Endothelial cell of umbilical vein (primary cell): Measurements from ENCODE around the gene DNAI7. TPM values are rescaled to one million over a fixed set of nuclear protein-coding genes. Genes with fewer than 3 reads are reported as not detected.

Experiments used
- BruUV-seq: library from RNA; stranded (reverse); fragments of 400-500 nt; replicated peaks from 2 replicates; lab custom pipeline; 2021; lab: Mats Ljungman, UMichigan
- CTCF ChIA-PET: fragments of 300-600, 350-600 bp; sonication (Branson Sonifier 250); formaldehyde crosslinking; loops from one replicate; lab custom pipeline; 2021; ENCODE audit warnings: antibody characterized with exemption, inconsistent platforms; lab: Charles Lee
- POLR2A ChIA-PET: fragments of 300-600, 350-600 bp; sonication (Branson Sonifier 250); formaldehyde crosslinking; loops from one replicate; lab custom pipeline; 2021; ENCODE audit warnings: antibody characterized with exemption, inconsistent platforms; lab: Charles Lee
- DNase-seq: peaks from one replicate; pipeline ENCODE4 v3.0.0-alpha.2; 2011; ENCODE audit warnings: low read depth, low spot score
- FAIRE-seq: peaks from 2 replicates; lab custom pipeline; 2011; peaks lifted over from hg19 to GRCh38; lab: Jason Lieb, UNC
- H2AFZ ChIP-seq: 2 replicates; pipeline ENCODE4 v1.6.0; 2012; ENCODE audit warnings: low read depth, low read length, control low read depth, inconsistent platforms
- H3K27ac ChIP-seq: 2 replicates; pipeline ENCODE4 v1.5.1; 2011; ENCODE audit warnings: low read depth, mild to moderate bottlenecking, control low read depth, low read length, moderate library complexity; ENCODE audit not compliant: insufficient read depth
- H3K27me3 ChIP-seq, 2 experiments: 2 replicates each; pipeline versions ENCODE4 v1.6.0 to v1.6.1; 2011; ENCODE audit warnings: low read length in 2 of 2, mixed read lengths in 1 of 2; ENCODE audit not compliant: control insufficient read depth in 2 of 2, insufficient read depth in 2 of 2
- H3K36me3 ChIP-seq, 2 experiments: 2 replicates in 1 of 2; 3 replicates in 1 of 2; pipeline ENCODE4 v1.5.1; 2011; ENCODE audit warnings: low read length in 2 of 2, mild to moderate bottlenecking in 1 of 2, moderate library complexity in 1 of 2; ENCODE audit not compliant: control insufficient read depth in 2 of 2, insufficient read depth in 2 of 2; ENCODE audit errors: extremely low read depth in 1 of 2
- H3K4me1 ChIP-seq: 3 replicates; pipeline ENCODE4 v1.5.1; 2011; ENCODE audit warnings: mild to moderate bottlenecking, low read length; ENCODE audit not compliant: control insufficient read depth, insufficient read depth; ENCODE audit errors: extremely low read depth
- H3K4me2 ChIP-seq: 2 replicates; pipeline ENCODE4 v1.6.1; 2011; ENCODE audit warnings: low read length, control low read depth, mixed read lengths; ENCODE audit not compliant: insufficient read depth
- H3K4me3 ChIP-seq, 3 experiments: fragments of 200-600 bp in 1 of 3; sonication (generic), shearing (Covaris generic) in 1 of 3; replicated peaks in 1 of 3; 2 replicates each; pipeline ENCODE4 v1.5.1; 2011 to 2016; ENCODE audit warnings: control low read depth in 3 of 3, low read length in 3 of 3, mild to moderate bottlenecking in 2 of 3, inconsistent platforms in 1 of 3, low read depth in 1 of 3, moderate library complexity in 1 of 3; ENCODE audit not compliant: insufficient read depth in 1 of 3
- H3K79me2 ChIP-seq: 2 replicates; pipeline ENCODE4 v1.6.0; 2012; ENCODE audit warnings: low read length, inconsistent platforms; ENCODE audit not compliant: control insufficient read depth, insufficient read depth
- H3K9ac ChIP-seq: replicated peaks from 2 replicates; pipeline ENCODE3; 2011; ENCODE audit warnings: low read length, control low read depth; ENCODE audit not compliant: insufficient read depth; ENCODE audit errors: extremely low read depth
- H3K9me1 ChIP-seq: replicated peaks from 3 replicates; pipeline ENCODE4 v1.6.0; 2011; ENCODE audit warnings: mild to moderate bottlenecking, low read length; ENCODE audit not compliant: control insufficient read depth, insufficient read depth; ENCODE audit errors: extremely low read depth
- H3K9me3 ChIP-seq: replicated peaks from 2 replicates; pipeline ENCODE4 v1.5.1; 2012; ENCODE audit warnings: low read length, inconsistent platforms; ENCODE audit not compliant: control insufficient read depth, insufficient read depth
- H4K20me1 ChIP-seq: replicated peaks from 2 replicates; pipeline ENCODE3; 2011; ENCODE audit warnings: mild to moderate bottlenecking, low read length; ENCODE audit not compliant: control insufficient read depth, insufficient read depth; ENCODE audit errors: extremely low read depth
- EZH2 ChIP-seq: IDR thresholded peaks from 2 replicates; pipeline ENCODE4 v1.6.1; 2012; ENCODE audit warnings: borderline replicate concordance, low read depth, mild to moderate bottlenecking, moderate library complexity, low read length, inconsistent platforms; ENCODE audit not compliant: severe bottlenecking
- FOS ChIP-seq: IDR thresholded peaks from 2 replicates; pipeline ENCODE4 v1.6.1; 2011; ENCODE audit warnings: mild to moderate bottlenecking, low read length, moderate library complexity, borderline replicate concordance; ENCODE audit not compliant: insufficient read depth
- GATA2 ChIP-seq: IDR thresholded peaks from 2 replicates; pipeline ENCODE4 v1.7.0; 2011; ENCODE audit warnings: low read depth, mild to moderate bottlenecking, moderate library complexity, mixed read lengths, low read length; ENCODE audit not compliant: insufficient read length, insufficient read depth
- JUN ChIP-seq: IDR thresholded peaks from 2 replicates; pipeline ENCODE4 v1.6.1; 2011; ENCODE audit warnings: borderline replicate concordance, low read depth; ENCODE audit not compliant: insufficient read length, insufficient read depth
- MYC ChIP-seq: IDR thresholded peaks from one replicate; pipeline ENCODE4 v1.6.1; 2011; ENCODE audit warnings: mild to moderate bottlenecking, low read depth, low read length
- POLR2A ChIP-seq: IDR thresholded peaks from 2 replicates; pipeline ENCODE4 v1.6.1; 2012; ENCODE audit warnings: low read depth, mild to moderate bottlenecking, control low read depth, low read length
- POLR2AphosphoS5 ChIP-seq: IDR thresholded peaks from 2 replicates; pipeline ENCODE4 v1.6.1; 2012; ENCODE audit warnings: low read depth, mild to moderate bottlenecking, control low read depth, low read length, moderate library complexity; ENCODE audit not compliant: insufficient read depth
- dilution Hi-C: fragments of 300-500 bp; cut with MboI; formaldehyde crosslinking; loops from one replicate; pipeline ENCODE4 v1.15.0; 2019; ENCODE audit warnings: low sequenced_read_pairs; ENCODE audit not compliant: extremely low pct_ligation_motif_present
- intact Hi-C: fragments of 100-400 bp; cut with micrococcal nuclease; formaldehyde crosslinking; loops from one replicate; pipeline ENCODE4 v1.10.0; 2022
- polyA plus RNA-seq, 4 experiments: library from polyadenylated mRNA; depleted of rRNA in 3 of 4; stranded (reverse) in 3 of 4; unstranded in 1 of 4; fragments of >200 nt; gene quantifications; 2 replicates each; pipeline versions ENCODE4 v1.2.1 to v1.2.3, GENCODE V29; 2011 to 2012; ENCODE audit warnings: missing spikeins in 1 of 4
- total RNA-seq: library from RNA; stranded (reverse); gene quantifications from 2 replicates; pipeline ENCODE4 v1.2.3, GENCODE V29; 2021
- TF ChIP-seq, protein P1 (sequence below): IDR thresholded peaks from 2 replicates; pipeline ENCODE4 v1.6.1; 2011; ENCODE audit not compliant: insufficient read depth, insufficient read length
- TF ChIP-seq, protein P2 (sequence below), 2 donors: IDR thresholded peaks; 1 replicate in 1 of 2; 2 replicates in 1 of 2; pipeline ENCODE4 v1.5.1; 2011; ENCODE audit warnings: low read length in 2 of 2, mild to moderate bottlenecking in 2 of 2, moderate library complexity in 2 of 2, control low read depth in 1 of 2, inconsistent platforms in 1 of 2, low read depth in 1 of 2; ENCODE audit not compliant: insufficient read depth in 1 of 2; ENCODE audit errors: extremely low read depth in 1 of 2

The DNAI7 gene
- total and polyA plus RNA-seq, 2 donors (not counting 3 experiments of a cell fraction or from before 2014, with no cell fraction given), result not detected

DNA sequence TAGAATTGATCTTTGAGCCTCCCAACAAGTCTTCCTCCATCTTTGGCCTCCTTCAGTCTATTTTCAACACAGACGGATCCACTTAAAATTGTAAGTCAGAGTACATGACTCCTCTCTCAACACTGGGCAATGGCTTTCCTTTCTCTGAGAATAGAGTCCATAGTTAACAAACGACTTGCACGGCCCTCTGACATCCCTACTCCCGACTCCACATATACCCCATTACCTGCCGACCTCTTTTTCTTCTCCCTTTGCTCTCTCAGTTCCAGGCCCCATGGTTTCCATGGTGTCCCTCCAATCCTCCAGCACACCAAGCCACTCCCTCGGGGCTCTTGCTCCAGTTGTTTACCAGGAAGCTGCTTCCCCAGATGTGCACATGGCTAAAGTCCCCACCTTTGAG lies 84.7 kb downstream of the DNAI7 start:
- H3K27ac ChIP-seq, result no peak overlapping the region
- no peaks in the 10 kb centered on the region for H3K9me1 ChIP-seq
- H3K27me3 ChIP-seq, result no peaks in the 10 kb centered on the region
- H3K9me3 ChIP-seq, result no peaks in the 10 kb centered on the region
- H2AFZ ChIP-seq, result no peak overlapping the region
- no peak for FAIRE-seq
- intact Hi-C loops (no loop called here), dilution Hi-C loops (no loop called here)
- H4K20me1 ChIP-seq, result no peaks in the 10 kb centered on the region
- no TSS peak for BruUV-seq
- no peaks in the 10 kb centered on the region for H3K79me2 ChIP-seq
- ChIA-PET CTCF (no interaction called here), POLR2A (no interaction called here)
- H3K4me3 ChIP-seq, result no peak overlapping the region
- no peaks in the 10 kb centered on the region for H3K36me3 ChIP-seq
- DNase-seq, result no peak
- H3K9ac ChIP-seq, result no peak overlapping the region
- H3K4me2 ChIP-seq, result no peak overlapping the region
- no peaks in the 10 kb centered on the region for H3K4me1 ChIP-seq
- TF ChIP-seq EZH2, result no peak
- TF ChIP-seq, protein P1, sequence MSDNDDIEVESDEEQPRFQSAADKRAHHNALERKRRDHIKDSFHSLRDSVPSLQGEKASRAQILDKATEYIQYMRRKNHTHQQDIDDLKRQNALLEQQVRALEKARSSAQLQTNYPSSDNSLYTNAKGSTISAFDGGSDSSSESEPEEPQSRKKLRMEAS, result no peak
- no peak for TF ChIP-seq POLR2A
- TF ChIP-seq POLR2AphosphoS5, result no peak
- no peak for TF ChIP-seq MYC
- TF ChIP-seq FOS, result no peak
- no peak for TF ChIP-seq JUN
- TF ChIP-seq GATA2, result no peak
- TF ChIP-seq, protein P2, sequence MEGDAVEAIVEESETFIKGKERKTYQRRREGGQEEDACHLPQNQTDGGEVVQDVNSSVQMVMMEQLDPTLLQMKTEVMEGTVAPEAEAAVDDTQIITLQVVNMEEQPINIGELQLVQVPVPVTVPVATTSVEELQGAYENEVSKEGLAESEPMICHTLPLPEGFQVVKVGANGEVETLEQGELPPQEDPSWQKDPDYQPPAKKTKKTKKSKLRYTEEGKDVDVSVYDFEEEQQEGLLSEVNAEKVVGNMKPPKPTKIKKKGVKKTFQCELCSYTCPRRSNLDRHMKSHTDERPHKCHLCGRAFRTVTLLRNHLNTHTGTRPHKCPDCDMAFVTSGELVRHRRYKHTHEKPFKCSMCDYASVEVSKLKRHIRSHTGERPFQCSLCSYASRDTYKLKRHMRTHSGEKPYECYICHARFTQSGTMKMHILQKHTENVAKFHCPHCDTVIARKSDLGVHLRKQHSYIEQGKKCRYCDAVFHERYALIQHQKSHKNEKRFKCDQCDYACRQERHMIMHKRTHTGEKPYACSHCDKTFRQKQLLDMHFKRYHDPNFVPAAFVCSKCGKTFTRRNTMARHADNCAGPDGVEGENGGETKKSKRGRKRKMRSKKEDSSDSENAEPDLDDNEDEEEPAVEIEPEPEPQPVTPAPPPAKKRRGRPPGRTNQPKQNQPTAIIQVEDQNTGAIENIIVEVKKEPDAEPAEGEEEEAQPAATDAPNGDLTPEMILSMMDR (IDR thresholded peaks at IDR 0.05; ENCODE audit: extremely low read depth in 1 of 2, insufficient read depth in 1 of 2, low read depth in 1 of 2, low read length in 2 of 2), result no peak
